Measurements from ENCODE around the gene FAM43A.

The FAM43A gene, protein sequence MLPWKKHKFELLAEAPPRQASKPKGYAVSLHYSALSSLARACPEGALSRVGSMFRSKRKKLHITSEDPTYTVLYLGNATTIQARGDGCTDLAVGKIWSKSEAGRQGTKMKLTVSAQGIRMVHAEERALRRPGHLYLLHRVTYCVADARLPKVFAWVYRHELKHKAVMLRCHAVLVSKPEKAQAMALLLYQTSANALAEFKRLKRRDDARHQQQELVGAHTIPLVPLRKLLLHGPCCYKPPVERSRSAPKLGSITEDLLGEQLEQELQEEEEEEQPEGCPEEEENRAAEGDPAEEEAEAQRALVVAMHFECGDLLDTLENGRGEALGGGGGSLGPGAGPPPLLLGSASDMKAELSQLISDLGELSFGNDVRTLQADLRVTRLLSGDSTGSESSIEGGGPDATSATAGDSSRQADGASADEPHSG

DNA sequence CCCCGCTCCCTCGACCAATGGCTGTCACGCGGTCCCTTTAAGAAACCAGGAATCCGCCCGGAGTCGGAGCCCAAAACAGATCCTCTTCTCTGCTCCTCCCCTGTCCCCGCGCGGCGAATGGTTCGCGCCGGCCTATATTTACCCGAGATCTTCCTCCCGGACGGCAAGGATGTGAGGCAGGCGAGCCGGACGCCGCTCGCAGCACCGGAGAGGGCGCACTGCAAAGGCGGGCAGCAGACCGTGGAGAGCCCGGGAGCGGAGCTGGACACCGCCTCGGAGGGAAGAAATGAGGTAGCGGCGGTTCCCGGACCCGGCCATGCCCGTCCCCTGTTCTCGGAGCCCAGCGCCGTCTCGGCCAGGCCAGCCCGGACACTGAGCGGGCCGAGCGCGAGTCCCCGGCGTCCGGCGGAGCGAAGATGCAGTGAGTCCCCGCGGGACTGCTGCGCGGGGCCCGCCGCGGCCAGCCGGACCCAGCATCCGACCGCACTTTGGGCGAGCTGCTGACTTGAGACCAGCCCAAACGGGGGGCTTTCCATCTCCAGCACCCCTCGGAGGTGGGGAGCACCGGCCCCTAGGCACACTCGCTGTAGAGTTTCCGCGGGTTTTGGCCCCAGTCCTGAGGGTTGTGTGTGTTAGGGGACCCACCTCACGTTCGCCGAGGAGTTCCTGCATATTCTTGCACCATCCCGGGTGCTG is at the start of gene FAM43A:
TSS of gene FAM43A (plus strand) at position 166 of the 696 bp plus-strand sequence. CDS start 944 bp downstream, outside the sequence.
- no peak for DNase-seq (ENCODE audit: low read depth, low spot score)
- Histone ChIP-seq H3K9me3 (ENCODE audit: low read depth, low read length) (no peaks in the 10 kb centered on the region), H3K36me3 (ENCODE audit: insufficient read depth, low read length) (peaks cover 5% of the 10 kb centered on the region), H3K9ac (ENCODE audit: insufficient read length) (peak within 1 kb of the TSS; percentile 62), H3K27ac (no peak within 1 kb of the TSS), H3K4me3 (peak within 1 kb of the TSS; percentile 85)
- peak; percentile 96 for TF ChIP-seq POLR2AphosphoS5 (IDR thresholded peaks at IDR 0.05; ENCODE audit: borderline replicate concordance, low read depth, low read length)
- no peak for TF ChIP-seq EZH2 (IDR thresholded peaks at IDR 0.05)

DNA sequence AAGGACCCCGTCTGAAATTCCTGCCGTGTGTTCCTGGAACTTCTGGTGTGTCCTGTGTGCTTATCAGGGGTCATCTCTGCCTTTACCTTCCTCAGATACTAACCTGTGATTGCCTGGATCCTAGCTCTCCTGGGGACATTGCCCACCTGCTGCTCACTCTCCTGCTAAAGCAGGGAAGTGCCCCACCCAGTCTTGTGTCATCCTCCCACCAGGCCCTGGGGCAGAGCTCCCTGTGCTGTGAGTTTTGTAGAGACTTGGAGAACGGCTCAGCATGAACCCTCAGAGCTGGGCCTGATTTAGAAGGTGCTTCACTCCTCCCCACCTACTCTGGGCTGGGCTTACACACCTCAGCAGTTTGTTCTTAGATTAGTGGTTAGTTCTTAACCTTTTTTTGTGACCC is 48.6 kb upstream of the FAM43A start:
- Histone ChIP-seq H3K4me3 (no peak overlapping the region), H3K36me3 (ENCODE audit: insufficient read depth, low read length) (peaks cover 20% of the 10 kb centered on the region), H3K9ac (ENCODE audit: insufficient read length) (no peak overlapping the region), H3K27ac (peak overlapping the region; percentile 44; the same call in 1 of the 2 replicates), H3K9me3 (ENCODE audit: low read depth, low read length) (no peaks in the 10 kb centered on the region)
- TF ChIP-seq EZH2 (IDR thresholded peaks at IDR 0.05) (no peak), POLR2AphosphoS5 (IDR thresholded peaks at IDR 0.05; ENCODE audit: borderline replicate concordance, low read depth, low read length) (no peak), FOXP2 (optimal IDR thresholded peaks at IDR 0.05; ENCODE audit: control extremely low read depth, extremely low read length, insufficient read depth) (no peak)
- DNase-seq (ENCODE audit: low read depth, low spot score) = no peak

DNA sequence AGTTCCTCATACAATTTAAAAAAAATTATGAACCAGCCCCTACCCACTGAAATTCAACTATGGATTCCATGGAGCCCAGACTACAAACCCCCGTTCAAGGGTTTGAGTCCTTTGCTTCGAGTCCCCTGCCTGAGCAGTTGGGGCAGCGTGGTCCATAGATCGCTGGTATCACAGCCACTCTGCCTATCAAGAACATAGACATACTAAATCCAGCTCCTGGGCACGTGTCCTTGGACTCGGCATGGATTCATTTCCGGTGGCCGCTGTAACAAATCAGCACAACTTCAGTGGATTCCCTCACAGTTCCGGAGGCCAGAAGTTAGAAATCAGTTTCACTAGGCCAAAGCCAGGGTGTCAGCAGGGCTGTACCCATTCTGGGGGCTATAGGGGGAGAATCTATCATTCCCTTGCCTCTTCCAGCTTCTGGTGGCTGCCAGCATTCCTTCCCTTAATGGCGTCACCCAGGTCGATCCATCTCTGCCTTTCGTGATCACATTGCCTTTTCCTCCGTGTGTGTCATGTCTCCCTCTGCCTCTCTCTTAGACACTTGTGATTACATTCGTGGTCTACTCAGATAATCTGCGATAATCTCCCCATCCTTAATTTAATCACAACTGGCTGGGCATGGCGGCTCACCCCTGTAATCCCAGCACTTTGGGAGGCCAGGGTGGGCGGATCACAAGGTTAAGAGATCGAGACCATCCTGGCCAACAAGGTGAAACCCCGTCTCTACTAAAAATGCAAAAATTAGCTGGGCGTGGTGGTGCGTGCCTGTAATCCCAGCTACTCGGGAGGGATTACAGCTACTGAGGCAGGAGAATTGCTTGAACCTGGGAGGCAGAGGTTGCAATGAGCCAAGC is 47.9 kb upstream of the FAM43A start:
- Histone ChIP-seq H3K27ac (peak overlapping the region; percentile 44; the same call in 1 of the 2 replicates), H3K9me3 (ENCODE audit: low read depth, low read length) (no peaks in the 10 kb centered on the region), H3K36me3 (ENCODE audit: insufficient read depth, low read length) (peaks cover 27% of the 10 kb centered on the region), H3K4me3 (no peak overlapping the region), H3K9ac (ENCODE audit: insufficient read length) (no peak overlapping the region)
- DNase-seq (ENCODE audit: low read depth, low spot score) = no peak
- no peak for TF ChIP-seq POLR2AphosphoS5 (IDR thresholded peaks at IDR 0.05; ENCODE audit: borderline replicate concordance, low read depth, low read length)
- TF ChIP-seq EZH2 (IDR thresholded peaks at IDR 0.05) = no peak
- no peak for TF ChIP-seq FOXP2 (optimal IDR thresholded peaks at IDR 0.05; ENCODE audit: control extremely low read depth, extremely low read length, insufficient read depth)

DNA sequence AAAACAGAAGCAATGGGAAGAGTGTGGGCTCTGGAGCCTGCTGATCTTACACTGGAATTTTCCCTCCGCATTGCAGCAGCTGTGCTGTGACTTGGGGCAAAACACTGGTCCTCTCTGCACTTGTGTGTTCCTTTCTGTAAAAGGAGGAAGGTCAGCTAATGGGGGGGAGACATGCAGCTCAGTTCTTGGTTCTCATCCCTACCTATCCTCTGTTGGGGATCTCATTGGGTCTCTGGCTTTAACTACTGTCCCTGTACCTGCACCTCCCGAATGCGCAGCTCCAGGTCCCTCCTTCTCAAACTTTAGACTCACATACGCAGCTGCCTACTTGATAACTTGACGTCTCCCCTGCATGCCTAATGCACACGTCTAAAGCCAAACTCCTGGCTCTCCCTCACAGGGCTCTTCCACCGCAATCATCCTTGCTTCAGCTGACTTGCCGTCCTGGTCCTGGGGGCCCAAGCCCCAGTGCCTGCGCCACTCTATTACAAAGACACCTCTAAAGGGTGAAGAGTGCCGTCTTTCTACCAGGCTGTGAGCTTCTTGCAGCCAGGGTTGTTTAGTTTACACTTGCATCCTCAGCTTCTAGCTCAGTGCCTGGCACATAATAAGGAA is 46.6 kb upstream of the FAM43A start:
- no peak overlapping the region for H3K27ac ChIP-seq
- DNase-seq (ENCODE audit: low read depth, low spot score) = no peak
- no peak overlapping the region for H3K9ac ChIP-seq (ENCODE audit: insufficient read length)
- H3K9me3 ChIP-seq (ENCODE audit: low read depth, low read length) = no peaks in the 10 kb centered on the region
- H3K4me3 ChIP-seq = no peak overlapping the region
- peaks cover 39% of the 10 kb centered on the region for H3K36me3 ChIP-seq (ENCODE audit: insufficient read depth, low read length)
- no peak for TF ChIP-seq POLR2AphosphoS5 (IDR thresholded peaks at IDR 0.05; ENCODE audit: borderline replicate concordance, low read depth, low read length)

DNA sequence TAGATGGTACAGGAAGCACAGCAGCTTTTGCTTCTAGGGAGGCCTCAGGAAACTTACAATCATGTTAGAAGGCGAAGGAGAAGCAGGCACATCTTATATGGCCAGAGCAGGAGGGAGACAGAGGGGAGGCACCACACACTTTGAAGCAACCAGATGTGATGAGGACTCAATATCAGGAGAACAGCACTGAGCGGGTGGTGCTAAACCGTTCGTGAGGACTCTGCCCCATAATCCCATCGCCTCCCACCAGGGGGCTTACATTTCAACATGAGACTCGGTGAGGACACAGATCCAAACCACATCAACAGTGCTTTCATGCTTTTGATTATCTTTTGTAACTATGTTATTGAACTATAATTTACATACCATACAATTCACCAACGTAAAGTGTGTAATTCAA is 44.9 kb upstream of the FAM43A start:
- no peak for DNase-seq (ENCODE audit: low read depth, low spot score)
- no peak overlapping the region for H3K27ac ChIP-seq
- H3K9me3 ChIP-seq (ENCODE audit: low read depth, low read length) = no peaks in the 10 kb centered on the region
- peaks cover 55% of the 10 kb centered on the region for H3K36me3 ChIP-seq (ENCODE audit: insufficient read depth, low read length)
- H3K4me3 ChIP-seq = no peak overlapping the region
- no peak overlapping the region for H3K9ac ChIP-seq (ENCODE audit: insufficient read length)
- no peak for TF ChIP-seq EZH2 (IDR thresholded peaks at IDR 0.05)
- no peak for TF ChIP-seq FOXP2 (optimal IDR thresholded peaks at IDR 0.05; ENCODE audit: control extremely low read depth, extremely low read length, insufficient read depth)
- TF ChIP-seq POLR2AphosphoS5 (IDR thresholded peaks at IDR 0.05; ENCODE audit: borderline replicate concordance, low read depth, low read length) = no peak

DNA sequence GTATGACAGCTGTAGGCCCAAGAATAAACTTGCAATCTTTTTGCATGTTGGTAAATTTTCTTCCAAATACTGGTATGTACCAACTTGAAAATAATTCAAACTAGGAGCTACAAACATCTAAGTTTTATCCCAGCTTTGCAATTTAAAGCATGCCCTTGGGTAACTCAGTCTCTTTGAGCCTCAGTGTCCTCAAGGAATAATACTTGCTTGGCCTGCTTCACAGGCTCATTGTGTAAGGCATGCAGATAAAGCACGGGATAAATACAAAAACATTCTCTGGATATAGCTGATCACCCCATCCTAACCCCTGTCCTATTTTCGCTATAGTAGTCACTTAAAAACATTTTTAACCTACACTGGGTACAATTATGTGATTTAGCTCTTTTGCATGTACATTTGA is 42.9 kb upstream of the FAM43A start:
- DNase-seq (ENCODE audit: low read depth, low spot score) = no peak
- Histone ChIP-seq H3K9me3 (ENCODE audit: low read depth, low read length) (no peaks in the 10 kb centered on the region), H3K9ac (ENCODE audit: insufficient read length) (no peak overlapping the region), H3K27ac (no peak overlapping the region), H3K4me3 (no peak overlapping the region), H3K36me3 (ENCODE audit: insufficient read depth, low read length) (peaks cover 72% of the 10 kb centered on the region)
- TF ChIP-seq FOXP2 (optimal IDR thresholded peaks at IDR 0.05; ENCODE audit: control extremely low read depth, extremely low read length, insufficient read depth) (no peak), POLR2AphosphoS5 (IDR thresholded peaks at IDR 0.05; ENCODE audit: borderline replicate concordance, low read depth, low read length) (no peak), EZH2 (IDR thresholded peaks at IDR 0.05) (no peak)

DNA sequence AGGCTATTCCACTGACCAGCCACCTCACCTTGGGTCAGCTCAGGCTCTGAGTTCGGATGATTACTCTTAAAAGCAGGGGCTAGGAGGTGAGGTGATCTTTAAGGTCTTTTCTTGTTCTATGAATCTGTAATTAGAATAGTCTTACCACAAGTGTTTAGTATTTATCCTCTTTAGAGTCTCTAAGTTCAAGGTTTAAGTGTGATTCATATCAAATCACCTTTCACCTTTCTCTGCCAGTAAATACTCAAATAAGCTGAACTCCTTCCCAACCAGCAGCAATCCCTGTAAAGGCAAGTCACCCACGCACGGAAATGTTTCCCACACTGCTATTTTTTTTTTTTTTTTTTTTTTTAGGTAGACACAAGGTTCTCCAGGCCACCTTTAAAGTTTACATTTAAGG is 37.9 kb upstream of the FAM43A start:
- Histone ChIP-seq H3K4me3 (no peak overlapping the region), H3K27ac (no peak overlapping the region), H3K9me3 (ENCODE audit: low read depth, low read length) (no peaks in the 10 kb centered on the region), H3K36me3 (ENCODE audit: insufficient read depth, low read length) (peaks cover 92% of the 10 kb centered on the region), H3K9ac (ENCODE audit: insufficient read length) (no peak overlapping the region)
- TF ChIP-seq EZH2 (IDR thresholded peaks at IDR 0.05) (no peak), POLR2AphosphoS5 (IDR thresholded peaks at IDR 0.05; ENCODE audit: borderline replicate concordance, low read depth, low read length) (no peak), FOXP2 (optimal IDR thresholded peaks at IDR 0.05; ENCODE audit: control extremely low read depth, extremely low read length, insufficient read depth) (no peak)
- DNase-seq (ENCODE audit: low read depth, low spot score) = no peak

Measured in SK-N-MC (cell line).